Neuronal stem cell (in vitro differentiated cells): ENCODE measurements around the gene CKS1B.
A peak's percentile ranks its signal among the peaks of the same experiment; 100 is the strongest.

Source experiments
- DNase-seq: peaks from one replicate; pipeline ENCODE4 v3.0.0-alpha.2; 2013; ENCODE audit warnings: low spot score
- H2AFZ ChIP-seq: one replicate; pipeline ENCODE4 v1.6.1; 2013; ENCODE audit warnings: mild to moderate bottlenecking, low read length, inconsistent platforms
- H2AK5ac ChIP-seq: 2 replicates; pipeline ENCODE4 v1.6.1; 2013; ENCODE audit warnings: low read depth, mild to moderate bottlenecking, inconsistent platforms, low read length, moderate library complexity, mixed read lengths
- H2BK120ac ChIP-seq: 2 replicates; pipeline ENCODE4 v1.6.1; 2013; ENCODE audit warnings: low read depth, mild to moderate bottlenecking, inconsistent platforms, low read length, moderate library complexity, mixed read lengths
- H2BK12ac ChIP-seq: one replicate; pipeline ENCODE4 v1.6.1; 2013; ENCODE audit warnings: low read length, inconsistent platforms
- H2BK15ac ChIP-seq: 2 replicates; pipeline ENCODE4 v1.6.1; 2013; ENCODE audit warnings: mild to moderate bottlenecking, low read length, inconsistent platforms, mixed read lengths
- H2BK5ac ChIP-seq: one replicate; pipeline ENCODE4 v1.6.1; 2013; ENCODE audit warnings: inconsistent platforms, mild to moderate bottlenecking, low read length, moderate library complexity
- H3K14ac ChIP-seq: one replicate; pipeline ENCODE4 v1.6.1; 2013; ENCODE audit warnings: low read length, inconsistent platforms
- H3K18ac ChIP-seq: 2 replicates; pipeline ENCODE4 v1.6.1; 2013; ENCODE audit warnings: low read length, inconsistent platforms
- H3K23ac ChIP-seq: 2 replicates; pipeline ENCODE4 v1.6.1; 2013; ENCODE audit warnings: low read depth, mild to moderate bottlenecking, mixed read lengths, low read length, inconsistent platforms; ENCODE audit not compliant: poor library complexity
- H3K27ac ChIP-seq: replicated peaks from 3 replicates; pipeline ENCODE4 v1.5.1; 2013; ENCODE audit warnings: low read length, inconsistent platforms
- H3K27me3 ChIP-seq, 3 experiments: 2 replicates each; pipeline ENCODE4 v1.6.1; 2013; ENCODE audit warnings: low read length in 3 of 3, mild to moderate bottlenecking in 2 of 3, inconsistent platforms in 1 of 3, low read depth in 1 of 3, mixed read lengths in 1 of 3, moderate library complexity in 1 of 3; ENCODE audit not compliant: control insufficient read depth in 3 of 3, insufficient read depth in 3 of 3
- H3K36me3 ChIP-seq, 2 donors: replicated peaks in 1 of 2; 2 replicates each; pipeline ENCODE4 v1.6.1; 2013; ENCODE audit warnings: low read length in 2 of 2; ENCODE audit not compliant: control insufficient read depth in 2 of 2, insufficient read depth in 2 of 2
- H3K4ac ChIP-seq: 2 replicates; pipeline ENCODE4 v1.6.1; 2013; ENCODE audit warnings: inconsistent platforms, mild to moderate bottlenecking, low read length, moderate library complexity
- H3K4me1 ChIP-seq, 2 donors: 1 replicate in 1 of 2; 2 replicates in 1 of 2; pipeline ENCODE4 v1.6.1; 2013; ENCODE audit warnings: low read length in 2 of 2, low read depth in 1 of 2; ENCODE audit not compliant: control insufficient read depth in 2 of 2, insufficient read depth in 1 of 2
- H3K4me2 ChIP-seq: one replicate; pipeline ENCODE4 v1.6.1; 2013; ENCODE audit warnings: mild to moderate bottlenecking, low read length, inconsistent platforms; ENCODE audit not compliant: insufficient read depth, poor library complexity, severe bottlenecking
- H3K4me3 ChIP-seq, 2 donors: 2 replicates each; pipeline ENCODE4 v1.5.1; 2013; ENCODE audit warnings: low read length in 2 of 2, mild to moderate bottlenecking in 2 of 2, inconsistent platforms in 1 of 2, moderate library complexity in 1 of 2
- H3K79me1 ChIP-seq: one replicate; pipeline ENCODE4 v1.6.1; 2013; ENCODE audit warnings: low read depth, mild to moderate bottlenecking, inconsistent platforms, low read length, moderate library complexity
- H3K9ac ChIP-seq: one replicate; pipeline ENCODE4 v1.6.1; 2013; ENCODE audit warnings: mild to moderate bottlenecking, low read depth, low read length, inconsistent platforms; ENCODE audit not compliant: poor library complexity
- H3K9me3 ChIP-seq, 2 donors: replicated peaks in 1 of 2; 2 replicates each; pipeline versions ENCODE3 to v1.6.1; 2013; ENCODE audit warnings: low read length in 2 of 2, mild to moderate bottlenecking in 2 of 2, inconsistent platforms in 1 of 2, low read depth in 1 of 2, mixed read lengths in 1 of 2, moderate library complexity in 1 of 2; ENCODE audit not compliant: control insufficient read depth in 2 of 2, insufficient read depth in 1 of 2
- H4K8ac ChIP-seq: one replicate; pipeline ENCODE4 v1.6.1; 2013; ENCODE audit warnings: low read depth, mild to moderate bottlenecking, inconsistent platforms, low read length, moderate library complexity
- H4K91ac ChIP-seq: one replicate; pipeline ENCODE4 v1.6.1; 2013; ENCODE audit warnings: low read length, low read depth, mild to moderate bottlenecking, inconsistent platforms; ENCODE audit not compliant: poor library complexity
- WGBS, 2 donors: extraction: QIAGEN DNeasy Blood & Tissue Kit; methylation state at CpG; one replicate each; pipeline ENCODE4 v1.1.7; 2013; ENCODE audit warnings: missing lambda C conversion rate in 2 of 2, mixed read lengths in 1 of 2; ENCODE audit not compliant: insufficient read length in 2 of 2, insufficient replicate concordance in 1 of 2; ENCODE audit errors: extremely low coverage in 2 of 2; 5-methylcytosine and 5-hydroxymethylcytosine counted together

Gene CKS1B

DNA sequence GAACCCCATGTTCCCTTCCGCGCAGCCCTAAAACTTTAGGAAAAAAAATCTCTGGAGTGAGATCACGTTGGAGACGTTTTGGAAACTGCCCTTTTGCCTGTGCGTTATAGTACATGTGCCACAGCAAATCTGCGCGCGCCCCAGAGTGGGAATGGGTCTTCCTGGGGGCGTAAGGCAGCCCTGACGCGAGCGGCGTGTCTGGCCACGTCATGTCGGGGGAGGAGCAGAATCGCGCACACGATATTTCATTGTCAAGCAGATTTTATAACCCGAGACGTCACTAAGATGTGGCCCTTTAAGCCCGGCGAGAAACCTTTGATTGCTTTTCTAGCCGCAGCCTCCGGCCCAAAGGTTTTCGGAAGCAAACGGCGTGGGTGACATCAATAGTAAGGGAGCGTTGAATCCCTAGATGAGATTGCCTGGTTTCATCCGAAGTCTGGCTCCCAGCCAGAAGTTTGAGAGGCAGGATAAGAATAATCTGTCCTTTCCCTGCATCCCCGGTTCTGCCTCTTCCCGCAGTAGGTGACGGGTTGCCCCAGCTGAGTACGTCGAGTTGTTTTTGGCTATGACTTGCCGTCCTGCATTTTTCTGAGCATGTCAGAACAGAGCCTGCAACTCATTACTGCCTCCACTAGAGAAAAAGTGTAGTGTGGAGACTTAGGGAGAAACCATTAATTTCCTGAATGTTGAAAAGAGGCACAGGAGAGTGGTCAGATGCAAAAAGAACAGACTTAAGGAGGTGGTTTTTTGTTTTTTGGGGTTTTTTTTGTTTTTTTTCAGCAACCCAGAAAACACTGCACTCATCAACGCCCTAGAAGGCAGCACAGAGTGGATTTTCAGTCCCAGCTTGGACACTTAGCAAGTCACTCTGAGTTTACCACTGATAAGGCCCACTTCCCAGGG is 37.1 kb upstream of the CKS1B start:
- H2AK5ac ChIP-seq: no peak overlapping the region

DNA sequence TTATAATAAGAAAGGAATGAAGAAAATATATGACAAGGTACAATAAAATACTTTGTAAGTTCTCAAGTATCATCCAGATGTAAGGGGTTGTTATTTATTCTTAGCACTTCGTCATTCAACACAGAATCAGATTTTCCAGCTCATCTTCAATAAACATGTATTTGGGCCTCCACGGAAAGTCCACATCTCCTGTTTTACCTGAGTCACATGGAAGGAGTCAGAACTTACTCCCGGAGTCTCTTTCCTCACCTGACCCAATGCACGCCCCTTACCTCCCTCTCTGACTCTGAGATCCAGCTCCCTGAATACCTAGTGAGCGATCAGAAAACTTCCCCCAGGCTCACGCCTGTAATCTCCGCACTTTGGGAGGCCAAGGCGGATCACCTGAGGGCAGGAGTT is 36.5 kb upstream of the CKS1B start:
- Histone ChIP-seq H2BK15ac (no peak overlapping the region), H2BK12ac (no peak overlapping the region), H3K14ac (no peak overlapping the region), H3K4me3 (peak overlapping the region in 1 of 2 donors; percentile 61), H3K79me1 (no peaks in the 10 kb centered on the region), H2BK5ac (no peak overlapping the region), H4K91ac (no peak overlapping the region), H3K18ac (peak overlapping the region; percentile 23), H3K36me3 (peaks cover 0 to 1% of the 10 kb centered on the region in 2 donors), H3K9ac (no peak overlapping the region), H3K27ac (no peak overlapping the region), H2AK5ac (peak overlapping the region; percentile 44), H3K4me1 (peaks cover 25 to 33% of the 10 kb centered on the region in 2 donors), H3K4ac (no peak overlapping the region), H3K27me3 (no peaks in the 10 kb centered on the region), H3K4me2 (no peak overlapping the region), H2AFZ (no peak overlapping the region), H3K23ac (no peak overlapping the region), H3K9me3 (peaks cover 0 to 2% of the 10 kb centered on the region in 2 donors), H4K8ac (no peak overlapping the region), H2BK120ac (no peak overlapping the region)
- no CpG with 5 or more reads among the region's 8 CpGs for WGBS, 2 donors
- DNase-seq: no peak

More for the DNA sequence above, 37.1 kb upstream of the CKS1B start:
- peaks cover 0 to under 1% of the 10 kb centered on the region in 2 donors for H3K36me3 ChIP-seq
- H3K27me3 ChIP-seq: no peaks in the 10 kb centered on the region
- H2BK15ac ChIP-seq: no peak overlapping the region
- H3K79me1 ChIP-seq: no peaks in the 10 kb centered on the region
- H3K4me3 ChIP-seq: peak overlapping the region; percentile 61 to 79
- no peak overlapping the region for H4K91ac ChIP-seq
- H2AFZ ChIP-seq: peak overlapping the region; percentile 85
- peak overlapping the region; percentile 96 for H3K4me2 ChIP-seq
- no CpG with 5 or more reads among the region's 36 CpGs for WGBS, 2 donors
- peaks cover 0 to 2% of the 10 kb centered on the region in 2 donors for H3K9me3 ChIP-seq
- peak overlapping the region; percentile 99 for H2BK5ac ChIP-seq
- peak overlapping the region; percentile 14 for H3K9ac ChIP-seq
- H4K8ac ChIP-seq: no peak overlapping the region
- H3K14ac ChIP-seq: no peak overlapping the region
- no peak overlapping the region for H3K4ac ChIP-seq
- H3K18ac ChIP-seq: no peak overlapping the region
- peak overlapping the region; percentile 95 for H3K27ac ChIP-seq
- no peak overlapping the region for H3K23ac ChIP-seq
- peak; percentile 90 for DNase-seq
- H2BK120ac ChIP-seq: peak overlapping the region; percentile 99
- peaks cover 25 to 27% of the 10 kb centered on the region in 2 donors for H3K4me1 ChIP-seq
- H2BK12ac ChIP-seq: no peak overlapping the region

DNA sequence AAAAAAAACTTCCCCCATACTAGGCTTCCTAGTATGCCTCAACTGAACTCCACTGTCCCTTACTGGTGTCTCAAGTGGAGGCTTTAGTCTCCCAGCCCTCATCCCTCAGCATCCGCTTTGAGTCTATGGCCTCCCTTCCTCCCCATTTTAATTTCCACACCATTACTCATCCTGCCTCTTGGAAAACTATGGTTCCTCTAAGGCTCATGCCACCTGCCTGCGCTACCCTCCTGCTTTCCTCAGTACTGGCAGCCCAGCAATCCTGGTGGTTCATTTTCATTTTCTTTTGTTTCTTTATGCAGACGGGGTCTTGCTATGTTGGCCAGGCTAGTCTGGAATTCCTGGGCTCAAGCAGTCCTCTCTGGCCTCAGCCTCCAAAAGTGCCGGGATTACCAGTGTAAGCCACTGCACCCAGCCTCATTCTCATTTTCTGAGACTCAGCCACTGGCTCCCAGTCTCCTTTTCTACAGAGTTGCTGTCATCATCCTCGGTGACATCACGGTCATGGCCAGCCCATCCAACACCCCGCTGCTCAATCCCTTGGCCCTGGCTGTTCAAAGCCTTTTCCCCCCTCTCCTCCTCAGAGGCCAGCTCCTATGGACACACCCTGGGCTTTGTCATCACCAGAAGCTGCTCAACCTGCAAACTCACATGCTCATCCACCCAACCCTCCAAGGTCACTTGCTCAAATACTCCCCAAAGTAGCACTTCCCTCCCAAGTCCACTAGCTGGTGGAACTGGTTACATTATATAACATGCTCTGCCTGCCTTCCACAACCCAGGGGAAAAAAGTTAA is 35.7 kb upstream of the CKS1B start:
- Histone ChIP-seq H3K18ac (no peak overlapping the region), H3K9me3 (peaks cover 0 to 2% of the 10 kb centered on the region in 2 donors), H3K27me3 (no peaks in the 10 kb centered on the region), H3K4ac (no peak overlapping the region), H3K79me1 (no peaks in the 10 kb centered on the region), H4K8ac (no peak overlapping the region), H3K4me3 (no peak overlapping the region), H4K91ac (no peak overlapping the region), H3K9ac (no peak overlapping the region), H3K36me3 (peaks cover 0 to 1% of the 10 kb centered on the region in 2 donors), H2BK12ac (peak overlapping the region; percentile 4), H3K14ac (no peak overlapping the region), H3K23ac (no peak overlapping the region), H2AFZ (no peak overlapping the region), H2AK5ac (no peak overlapping the region), H2BK15ac (no peak overlapping the region), H2BK5ac (peak overlapping the region; percentile 29), H3K27ac (no peak overlapping the region), H2BK120ac (no peak overlapping the region), H3K4me1 (peaks cover 25 to 37% of the 10 kb centered on the region in 2 donors), H3K4me2 (no peak overlapping the region)
- DNase-seq: no peak
- WGBS, 2 donors: no CpG with 5 or more reads among the region's 7 CpGs

DNA sequence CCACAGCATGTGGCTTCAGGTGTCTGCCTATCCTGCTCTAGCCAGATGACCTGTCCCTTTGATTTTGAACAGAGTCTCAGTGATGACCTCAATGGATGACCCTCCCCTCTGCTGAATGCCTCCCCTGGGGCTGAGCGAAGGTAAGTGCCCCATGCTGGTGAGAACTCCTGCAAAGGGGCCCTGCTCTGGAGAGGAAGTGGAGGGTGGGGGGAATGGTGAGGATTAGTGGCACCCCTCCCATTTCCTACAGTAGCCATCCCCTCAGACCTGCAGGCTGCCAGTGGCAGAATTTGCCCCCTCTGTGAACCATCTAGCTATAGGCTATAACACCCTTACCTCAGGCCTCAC is 34.3 kb upstream of the CKS1B start:
- H3K9me3 ChIP-seq: peaks cover 0 to 2% of the 10 kb centered on the region in 2 donors
- peak overlapping the region; percentile 66 for H2AK5ac ChIP-seq
- H3K27me3 ChIP-seq: no peaks in the 10 kb centered on the region
- no CpG with 5 or more reads among the region's 1 CpG for WGBS, 2 donors
- no peaks in the 10 kb centered on the region for H3K79me1 ChIP-seq
- peak overlapping the region; percentile 11 for H3K18ac ChIP-seq
- DNase-seq: no peak
- H3K4me3 ChIP-seq: no peak overlapping the region
- H2BK15ac ChIP-seq: no peak overlapping the region
- no peak overlapping the region for H3K27ac ChIP-seq
- H4K91ac ChIP-seq: no peak overlapping the region
- H2BK120ac ChIP-seq: no peak overlapping the region
- no peak overlapping the region for H2BK12ac ChIP-seq
- peaks cover 8% of the 10 kb centered on the region in 2 donors for H3K36me3 ChIP-seq
- no peak overlapping the region for H4K8ac ChIP-seq
- no peak overlapping the region for H3K9ac ChIP-seq
- no peak overlapping the region for H2AFZ ChIP-seq
- no peak overlapping the region for H3K23ac ChIP-seq
- no peak overlapping the region for H3K14ac ChIP-seq
- peak overlapping the region; percentile 46 for H3K4ac ChIP-seq
- peaks cover 25 to 46% of the 10 kb centered on the region in 2 donors for H3K4me1 ChIP-seq
- H3K4me2 ChIP-seq: no peak overlapping the region
- no peak overlapping the region for H2BK5ac ChIP-seq
